KMS-11 (cell line): ENCODE data around the gene ARHGDIB.
A peak's percentile ranks its signal among the peaks of the same experiment; 100 is the strongest.

Experiments used
- H2AFZ ChIP-seq: fragments of 200-600 bp; sonication (generic); 2 replicates; pipeline ENCODE4 v1.6.1; 2016; ENCODE audit warnings: antibody characterized with exemption, mixed run types, low read depth
- H3K27ac ChIP-seq: fragments of 200-600 bp; sonication (generic); 2 replicates; pipeline ENCODE4 v1.6.1; 2016; ENCODE audit warnings: mild to moderate bottlenecking, mixed run types
- H3K27me3 ChIP-seq: fragments of 200-600 bp; sonication (generic); 2 replicates; pipeline ENCODE4 v1.6.1; 2017; ENCODE audit warnings: mild to moderate bottlenecking, low read depth, mixed run types, moderate library complexity; ENCODE audit not compliant: insufficient read depth
- H3K36me3 ChIP-seq: fragments of 200-600 bp; sonication (generic); 2 replicates; pipeline ENCODE4 v1.6.1; 2017; ENCODE audit warnings: mild to moderate bottlenecking, mixed run types; ENCODE audit not compliant: insufficient read depth
- H3K4me1 ChIP-seq: fragments of 200-600 bp; sonication (generic); 2 replicates; pipeline ENCODE4 v1.6.1; 2016; ENCODE audit warnings: mild to moderate bottlenecking, low read depth, mixed run types; ENCODE audit not compliant: poor library complexity, severe bottlenecking
- H3K4me2 ChIP-seq: fragments of 200-600 bp; sonication (generic); 2 replicates; pipeline ENCODE4 v1.7.0; 2016; ENCODE audit warnings: mild to moderate bottlenecking, mixed run types
- H3K4me3 ChIP-seq: fragments of 200-600 bp; sonication (generic); IDR thresholded peaks from 2 replicates; pipeline ENCODE4 v1.6.1; 2017; ENCODE audit warnings: low read depth, low read length, mixed read lengths; ENCODE audit not compliant: insufficient read depth
- H3K79me2 ChIP-seq: fragments of 200-600 bp; sonication (generic); 2 replicates; pipeline ENCODE4 v1.6.1; 2016; ENCODE audit warnings: low read depth, mixed run types; ENCODE audit not compliant: insufficient read depth
- H3K9ac ChIP-seq: fragments of 200-600 bp; sonication (generic); 2 replicates; pipeline ENCODE4 v1.6.1; 2016; ENCODE audit warnings: mild to moderate bottlenecking, mixed run types
- H4K20me1 ChIP-seq: fragments of 200-600 bp; sonication (generic); 2 replicates; pipeline ENCODE4 v1.6.1; 2016; ENCODE audit warnings: mild to moderate bottlenecking, mixed run types; ENCODE audit not compliant: insufficient read depth
- TF ChIP-seq, protein P1 (sequence below): fragments of 200-600 bp; sonication (generic); conservative IDR thresholded peaks from 2 replicates; pipeline ENCODE4 v1.6.1; 2017; ENCODE audit warnings: low read depth, mild to moderate bottlenecking, antibody characterized with exemption, low read length, moderate library complexity, mixed read lengths

ARHGDIB gene

GRCh38 chr12:14950421-14950820 is 11.0 kb downstream of the ARHGDIB start:
- Histone ChIP-seq H3K4me2 (no peak overlapping the region), H4K20me1 (no peaks in the 10 kb centered on the region), H3K27me3 (no peaks in the 10 kb centered on the region), H3K79me2 (no peaks in the 10 kb centered on the region), H3K9ac (no peak overlapping the region), H3K36me3 (no peaks in the 10 kb centered on the region), H3K27ac (no peak overlapping the region), H2AFZ (no peak overlapping the region), H3K4me3 (no peak overlapping the region), H3K4me1 (peaks cover 20% of the 10 kb centered on the region)
- TF ChIP-seq, protein P1, sequence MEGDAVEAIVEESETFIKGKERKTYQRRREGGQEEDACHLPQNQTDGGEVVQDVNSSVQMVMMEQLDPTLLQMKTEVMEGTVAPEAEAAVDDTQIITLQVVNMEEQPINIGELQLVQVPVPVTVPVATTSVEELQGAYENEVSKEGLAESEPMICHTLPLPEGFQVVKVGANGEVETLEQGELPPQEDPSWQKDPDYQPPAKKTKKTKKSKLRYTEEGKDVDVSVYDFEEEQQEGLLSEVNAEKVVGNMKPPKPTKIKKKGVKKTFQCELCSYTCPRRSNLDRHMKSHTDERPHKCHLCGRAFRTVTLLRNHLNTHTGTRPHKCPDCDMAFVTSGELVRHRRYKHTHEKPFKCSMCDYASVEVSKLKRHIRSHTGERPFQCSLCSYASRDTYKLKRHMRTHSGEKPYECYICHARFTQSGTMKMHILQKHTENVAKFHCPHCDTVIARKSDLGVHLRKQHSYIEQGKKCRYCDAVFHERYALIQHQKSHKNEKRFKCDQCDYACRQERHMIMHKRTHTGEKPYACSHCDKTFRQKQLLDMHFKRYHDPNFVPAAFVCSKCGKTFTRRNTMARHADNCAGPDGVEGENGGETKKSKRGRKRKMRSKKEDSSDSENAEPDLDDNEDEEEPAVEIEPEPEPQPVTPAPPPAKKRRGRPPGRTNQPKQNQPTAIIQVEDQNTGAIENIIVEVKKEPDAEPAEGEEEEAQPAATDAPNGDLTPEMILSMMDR, result no peak

DNA sequence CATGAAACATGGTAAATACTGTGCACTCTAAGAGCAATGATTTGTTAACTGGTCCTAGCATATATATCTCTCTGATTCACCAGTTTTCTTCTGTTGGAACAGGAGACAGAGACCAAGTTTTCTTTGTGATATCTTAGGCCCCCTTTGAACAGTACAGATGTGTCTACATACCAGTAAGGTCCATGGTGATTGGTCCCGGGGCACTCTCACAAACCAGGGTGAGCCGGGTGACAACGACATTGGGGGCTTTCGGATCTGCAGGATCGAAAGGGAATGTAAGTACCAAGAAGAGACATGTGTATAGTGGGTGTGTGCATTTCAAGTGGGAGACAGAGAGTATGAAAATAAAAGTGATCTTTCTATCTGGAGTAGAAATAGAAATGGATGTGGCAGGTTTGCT is 11.8 kb downstream of the ARHGDIB start:
- H3K4me1 ChIP-seq, result peaks cover 20% of the 10 kb centered on the region
- no peak overlapping the region for H3K4me2 ChIP-seq

DNA sequence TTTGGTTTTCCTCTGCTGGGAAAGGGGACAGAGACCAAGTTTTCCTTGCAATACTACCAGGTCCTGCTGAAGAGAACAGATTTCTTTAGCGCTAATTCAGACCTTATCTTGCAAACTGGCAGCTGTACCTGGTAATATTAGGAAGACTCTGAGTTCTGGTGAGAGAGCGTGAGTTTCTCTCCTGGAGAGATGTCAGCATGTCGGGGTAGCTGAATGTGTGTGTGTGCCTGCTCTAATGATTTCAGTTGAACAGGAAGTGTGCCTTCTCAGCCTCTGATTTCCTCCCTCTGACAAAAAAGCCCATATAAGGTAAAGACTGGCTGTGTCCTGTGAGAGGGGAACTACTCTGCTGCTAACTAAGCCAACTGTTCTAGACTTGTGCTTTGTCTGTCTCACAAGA is 12.7 kb downstream of the ARHGDIB start:
- Histone ChIP-seq H3K79me2 (no peaks in the 10 kb centered on the region), H3K9ac (peak overlapping the region; percentile 19; the same call in 1 of the 2 replicates), H3K4me3 (no peak overlapping the region), H2AFZ (peak overlapping the region; percentile 83), H3K27me3 (no peaks in the 10 kb centered on the region), H3K4me2 (peak overlapping the region; percentile 52), H3K27ac (peak overlapping the region; percentile 49; the same call in 1 of the 2 replicates), H4K20me1 (no peaks in the 10 kb centered on the region), H3K4me1 (peaks cover 20% of the 10 kb centered on the region), H3K36me3 (no peaks in the 10 kb centered on the region)
- TF ChIP-seq, protein P1, result no peak

More for the DNA sequence above, 11.8 kb downstream of the ARHGDIB start:
- no peaks in the 10 kb centered on the region for H3K36me3 ChIP-seq
- H3K9ac ChIP-seq, result no peak overlapping the region
- no peak overlapping the region for H3K4me3 ChIP-seq
- H3K27ac ChIP-seq, result no peak overlapping the region
- no peaks in the 10 kb centered on the region for H3K27me3 ChIP-seq
- no peaks in the 10 kb centered on the region for H4K20me1 ChIP-seq
- H2AFZ ChIP-seq, result no peak overlapping the region
- H3K79me2 ChIP-seq, result no peaks in the 10 kb centered on the region
- TF ChIP-seq, protein P1, result no peak

- no peak overlapping the region for H3K4me3 ChIP-seq
- no peak overlapping the region for H3K27ac ChIP-seq
- H3K4me1 ChIP-seq, result peaks cover 20% of the 10 kb centered on the region
- TF ChIP-seq, protein P1, result no peak
- H3K4me2 ChIP-seq, result no peak overlapping the region
- no peak overlapping the region for H2AFZ ChIP-seq
- H3K27me3 ChIP-seq, result no peaks in the 10 kb centered on the region
- no peaks in the 10 kb centered on the region for H3K79me2 ChIP-seq
- no peaks in the 10 kb centered on the region for H3K36me3 ChIP-seq
- H3K9ac ChIP-seq, result no peak overlapping the region
- H4K20me1 ChIP-seq, result no peaks in the 10 kb centered on the region
Measured at GRCh38 chr12:14946861-14947260, 14.5 kb downstream of the ARHGDIB start.
